Activated T-helper 17 cell treated with anti-CD3 and anti-CD28 coated beads, Interleukin-2, amount 50 U/mL, for 72 hours (primary cell): ENCODE results near the gene SYT1. TPM values are rescaled to one million over a fixed set of nuclear protein-coding genes. Genes with fewer than 3 reads are reported as not detected.

Source experiments
- ATAC-seq: fragments of 150-1000 bp; cut with Tn5 transposase; replicated peaks from 2 replicates; pipeline ENCODE4 v1.10.0; 2021; ENCODE audit warnings: mild to moderate bottlenecking, moderate library complexity
- H3K27ac Mint-ChIP-seq: one replicate; pipeline ENCODE4 v1.8.0; 2022; ENCODE audit warnings: mixed read lengths
- H3K27me3 Mint-ChIP-seq: one replicate; pipeline ENCODE4 v1.8.0; 2022; ENCODE audit warnings: mixed read lengths
- H3K36me3 Mint-ChIP-seq: one replicate; pipeline ENCODE4 v1.8.0; 2022; ENCODE audit warnings: low read depth, mild to moderate bottlenecking, mixed read lengths
- H3K4me1 Mint-ChIP-seq: one replicate; pipeline ENCODE4 v1.8.0; 2022; ENCODE audit warnings: mixed read lengths
- H3K4me3 Mint-ChIP-seq: one replicate; pipeline ENCODE4 v1.8.0; 2022; ENCODE audit warnings: mild to moderate bottlenecking, mixed read lengths
- H3K9me3 Mint-ChIP-seq: one replicate; pipeline ENCODE4 v1.8.0; 2022; ENCODE audit warnings: mixed read lengths
- total RNA-seq, 2 donors: library from RNA; stranded (reverse); gene quantifications; one replicate each; pipeline ENCODE4 v1.2.3, GENCODE V29; 2022

Gene SYT1
- total RNA-seq, 2 donors from 2014 or later: not detected

- ATAC-seq: no peak
- peaks cover 13% of the 10 kb centered on the region for H3K9me3 Mint-ChIP-seq
- H3K4me1 Mint-ChIP-seq: no peaks in the 10 kb centered on the region
- no peak overlapping the region for H3K27ac Mint-ChIP-seq
- H3K36me3 Mint-ChIP-seq: no peaks in the 10 kb centered on the region
- no peaks in the 10 kb centered on the region for H3K27me3 Mint-ChIP-seq
- no peak overlapping the region for H3K4me3 Mint-ChIP-seq
Observed at GRCh38 chr12:79140711-79141110, 276.1 kb downstream of the SYT1 start.

- no peaks in the 10 kb centered on the region for H3K4me1 Mint-ChIP-seq
- no peak overlapping the region for H3K27ac Mint-ChIP-seq
- no peak for ATAC-seq
- H3K4me3 Mint-ChIP-seq: no peak overlapping the region
- H3K27me3 Mint-ChIP-seq: no peaks in the 10 kb centered on the region
- peaks cover 13% of the 10 kb centered on the region for H3K9me3 Mint-ChIP-seq
- no peaks in the 10 kb centered on the region for H3K36me3 Mint-ChIP-seq
Observed at GRCh38 chr12:79141776-79142175, 277.2 kb downstream of the SYT1 start.

GRCh38 chr12:79143803-79144202 lies 279.2 kb downstream of the SYT1 start:
- peaks cover 10% of the 10 kb centered on the region for H3K9me3 Mint-ChIP-seq
- no peak overlapping the region for H3K27ac Mint-ChIP-seq
- H3K36me3 Mint-ChIP-seq: no peaks in the 10 kb centered on the region
- no peaks in the 10 kb centered on the region for H3K4me1 Mint-ChIP-seq
- no peak overlapping the region for H3K4me3 Mint-ChIP-seq
- no peaks in the 10 kb centered on the region for H3K27me3 Mint-ChIP-seq
- no peak for ATAC-seq

- no peak overlapping the region for H3K27ac Mint-ChIP-seq
- H3K36me3 Mint-ChIP-seq: no peaks in the 10 kb centered on the region
- no peaks in the 10 kb centered on the region for H3K27me3 Mint-ChIP-seq
- peaks cover 11% of the 10 kb centered on the region for H3K9me3 Mint-ChIP-seq
- no peak for ATAC-seq
- no peaks in the 10 kb centered on the region for H3K4me1 Mint-ChIP-seq
- no peak overlapping the region for H3K4me3 Mint-ChIP-seq
Observed at GRCh38 chr12:79151956-79152355, 287.4 kb downstream of the SYT1 start.

GRCh38 chr12:79155683-79156082 lies 291.1 kb downstream of the SYT1 start:
- Mint-ChIP-seq H3K9me3 (peaks cover 24% of the 10 kb centered on the region), H3K4me1 (no peaks in the 10 kb centered on the region), H3K4me3 (no peak overlapping the region), H3K27ac (no peak overlapping the region), H3K36me3 (no peaks in the 10 kb centered on the region), H3K27me3 (no peaks in the 10 kb centered on the region)
- ATAC-seq: no peak

GRCh38 chr12:79156846-79157463 lies 292.4 kb downstream of the SYT1 start:
- no peaks in the 10 kb centered on the region for H3K4me1 Mint-ChIP-seq
- H3K27ac Mint-ChIP-seq: no peak overlapping the region
- H3K27me3 Mint-ChIP-seq: no peaks in the 10 kb centered on the region
- H3K4me3 Mint-ChIP-seq: no peak overlapping the region
- H3K9me3 Mint-ChIP-seq: peaks cover 16% of the 10 kb centered on the region
- ATAC-seq: no peak
- no peaks in the 10 kb centered on the region for H3K36me3 Mint-ChIP-seq

GRCh38 chr12:79161249-79161934 lies 296.8 kb downstream of the SYT1 start:
- H3K27me3 Mint-ChIP-seq: no peaks in the 10 kb centered on the region
- H3K36me3 Mint-ChIP-seq: no peaks in the 10 kb centered on the region
- H3K4me3 Mint-ChIP-seq: no peak overlapping the region
- peaks cover 13% of the 10 kb centered on the region for H3K9me3 Mint-ChIP-seq
- H3K4me1 Mint-ChIP-seq: no peaks in the 10 kb centered on the region
- H3K27ac Mint-ChIP-seq: no peak overlapping the region
- no peak for ATAC-seq

GRCh38 chr12:79162147-79162772 lies 297.7 kb downstream of the SYT1 start:
- Mint-ChIP-seq H3K27me3 (no peaks in the 10 kb centered on the region), H3K4me1 (no peaks in the 10 kb centered on the region), H3K27ac (no peak overlapping the region), H3K36me3 (no peaks in the 10 kb centered on the region), H3K4me3 (no peak overlapping the region), H3K9me3 (peaks cover 13% of the 10 kb centered on the region)
- no peak for ATAC-seq

- Mint-ChIP-seq H3K4me3 (no peak overlapping the region), H3K36me3 (no peaks in the 10 kb centered on the region), H3K9me3 (peaks cover 13% of the 10 kb centered on the region), H3K4me1 (no peaks in the 10 kb centered on the region), H3K27me3 (no peaks in the 10 kb centered on the region), H3K27ac (no peak overlapping the region)
- no peak for ATAC-seq
Observed at GRCh38 chr12:79162948-79163347, 298.4 kb downstream of the SYT1 start.

GRCh38 chr12:79164890-79165289 lies 300.3 kb downstream of the SYT1 start:
- no peaks in the 10 kb centered on the region for H3K27me3 Mint-ChIP-seq
- no peaks in the 10 kb centered on the region for H3K4me1 Mint-ChIP-seq
- H3K27ac Mint-ChIP-seq: no peak overlapping the region
- H3K4me3 Mint-ChIP-seq: no peak overlapping the region
- no peaks in the 10 kb centered on the region for H3K36me3 Mint-ChIP-seq
- ATAC-seq: no peak
- H3K9me3 Mint-ChIP-seq: peaks cover 6% of the 10 kb centered on the region

- ATAC-seq: no peak
- Mint-ChIP-seq H3K36me3 (no peaks in the 10 kb centered on the region), H3K4me3 (no peak overlapping the region), H3K27me3 (no peaks in the 10 kb centered on the region), H3K27ac (no peak overlapping the region), H3K4me1 (no peaks in the 10 kb centered on the region), H3K9me3 (peaks cover 12% of the 10 kb centered on the region)
Observed at GRCh38 chr12:79168687-79169086, 304.1 kb downstream of the SYT1 start.

GRCh38 chr12:79174626-79175025 lies 310.1 kb downstream of the SYT1 start:
- Mint-ChIP-seq H3K27ac (no peak overlapping the region), H3K4me3 (no peak overlapping the region), H3K4me1 (no peaks in the 10 kb centered on the region), H3K9me3 (peaks cover 20% of the 10 kb centered on the region), H3K36me3 (no peaks in the 10 kb centered on the region), H3K27me3 (no peaks in the 10 kb centered on the region)
- no peak for ATAC-seq

GRCh38 chr12:79183003-79183402 lies 318.4 kb downstream of the SYT1 start:
- H3K4me1 Mint-ChIP-seq: no peaks in the 10 kb centered on the region
- peaks cover 13% of the 10 kb centered on the region for H3K9me3 Mint-ChIP-seq
- H3K4me3 Mint-ChIP-seq: no peak overlapping the region
- no peak overlapping the region for H3K27ac Mint-ChIP-seq
- no peaks in the 10 kb centered on the region for H3K27me3 Mint-ChIP-seq
- no peak for ATAC-seq
- no peaks in the 10 kb centered on the region for H3K36me3 Mint-ChIP-seq

- Mint-ChIP-seq H3K4me3 (no peak overlapping the region), H3K27me3 (no peaks in the 10 kb centered on the region), H3K36me3 (no peaks in the 10 kb centered on the region), H3K9me3 (peaks cover 10% of the 10 kb centered on the region), H3K4me1 (no peaks in the 10 kb centered on the region), H3K27ac (no peak overlapping the region)
- ATAC-seq: no peak
Observed at GRCh38 chr12:79183926-79184325, 319.4 kb downstream of the SYT1 start.

GRCh38 chr12:79186506-79186905 lies 321.9 kb downstream of the SYT1 start:
- no peaks in the 10 kb centered on the region for H3K36me3 Mint-ChIP-seq
- no peak overlapping the region for H3K4me3 Mint-ChIP-seq
- no peak for ATAC-seq
- H3K27ac Mint-ChIP-seq: no peak overlapping the region
- peaks cover 11% of the 10 kb centered on the region for H3K9me3 Mint-ChIP-seq
- no peaks in the 10 kb centered on the region for H3K27me3 Mint-ChIP-seq
- no peaks in the 10 kb centered on the region for H3K4me1 Mint-ChIP-seq
